ENCODE measurements around the gene NRTN. TPM values are rescaled to one million over a fixed set of nuclear protein-coding genes. Genes with fewer than 3 reads are reported as not detected.
"Not testable (repeated sequence)": the region's sequence is repeated elsewhere in the genome, so short reads cannot be mapped to it uniquely, and the experiment has no call there.

Gene NRTN, protein sequence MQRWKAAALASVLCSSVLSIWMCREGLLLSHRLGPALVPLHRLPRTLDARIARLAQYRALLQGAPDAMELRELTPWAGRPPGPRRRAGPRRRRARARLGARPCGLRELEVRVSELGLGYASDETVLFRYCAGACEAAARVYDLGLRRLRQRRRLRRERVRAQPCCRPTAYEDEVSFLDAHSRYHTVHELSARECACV
- total RNA-seq: 0.13 and 0.51 TPM in 2 replicates

DNA sequence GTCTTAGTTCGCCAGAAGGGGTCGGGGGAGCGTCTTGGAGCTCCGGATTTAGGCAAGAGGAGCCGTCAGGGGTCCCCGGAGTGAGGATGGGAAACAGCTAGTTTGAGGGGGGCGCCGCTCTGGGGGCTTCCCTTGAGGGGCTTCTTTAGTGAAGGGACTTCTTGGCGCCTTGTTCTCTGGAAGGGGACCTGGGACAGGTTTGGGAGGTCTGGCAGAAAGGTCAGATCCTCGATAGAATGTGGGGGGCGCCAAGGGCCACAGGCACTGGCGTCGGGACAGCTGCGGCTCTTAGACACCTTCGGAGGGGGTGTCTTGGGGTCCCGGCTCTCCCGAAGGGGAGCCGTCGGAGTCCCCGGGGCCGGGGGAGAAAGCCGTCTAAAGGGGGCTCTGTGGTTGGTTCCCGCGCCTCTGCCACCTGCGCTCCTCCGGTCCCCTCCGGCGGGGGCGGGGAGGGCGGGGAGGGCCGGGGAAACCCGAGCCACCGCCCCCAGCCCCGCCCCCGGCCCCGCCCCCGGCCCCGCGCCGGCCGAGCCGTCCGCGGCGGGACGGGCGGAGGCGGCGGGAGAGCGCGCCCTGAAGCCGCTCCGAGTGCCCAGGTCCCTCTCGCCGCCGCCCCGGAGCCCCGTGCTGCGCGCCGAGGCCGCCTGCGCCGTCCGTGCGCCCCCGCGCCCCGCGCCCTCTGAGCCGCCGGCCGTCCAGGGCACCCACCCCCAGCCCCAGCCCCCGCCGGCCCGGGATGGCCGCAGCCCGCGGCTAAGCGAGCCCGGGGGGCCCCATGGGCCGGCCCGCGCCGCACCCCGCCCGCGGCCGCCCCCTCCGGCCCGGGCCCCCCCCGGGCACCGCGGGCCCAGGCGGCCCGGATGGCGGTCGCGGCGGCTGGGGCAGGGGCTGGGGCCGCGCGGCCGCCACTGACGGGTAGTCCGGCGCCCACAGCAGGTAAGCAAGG is at the start of gene NRTN:
Gene NRTN (plus strand): TSS at position 552 of the 946 bp plus-strand sequence. CDS start 19,099 bp downstream, outside the sequence.
- DNase-seq (ENCODE audit: low read depth in 2 of 2): no peak

GRCh38 chr19:5762608-5763217 is 42.2 kb upstream of the NRTN start:
- no peak for DNase-seq (ENCODE audit: low read depth in 2 of 2)

DNA sequence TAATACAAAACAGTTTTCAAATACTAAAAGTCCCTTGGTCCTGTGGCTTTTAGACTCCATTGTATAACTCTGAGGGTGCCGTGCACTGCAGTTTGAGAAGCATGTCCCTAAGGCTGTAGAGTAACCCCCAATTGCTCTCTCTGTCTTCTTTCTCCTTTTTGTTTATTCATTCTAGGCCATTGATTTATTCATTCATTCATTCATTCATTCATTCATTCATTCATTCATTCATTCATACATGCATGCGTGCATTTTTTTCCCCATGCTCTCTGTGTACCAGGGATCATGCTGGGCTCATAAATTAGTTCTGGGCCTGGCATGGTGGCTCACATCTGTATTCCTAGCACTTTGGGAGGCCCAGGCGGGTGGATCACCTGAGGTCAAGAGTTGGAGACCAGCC is 39.6 kb upstream of the NRTN start:
- no peak for DNase-seq (ENCODE audit: low read depth in 2 of 2)

DNA sequence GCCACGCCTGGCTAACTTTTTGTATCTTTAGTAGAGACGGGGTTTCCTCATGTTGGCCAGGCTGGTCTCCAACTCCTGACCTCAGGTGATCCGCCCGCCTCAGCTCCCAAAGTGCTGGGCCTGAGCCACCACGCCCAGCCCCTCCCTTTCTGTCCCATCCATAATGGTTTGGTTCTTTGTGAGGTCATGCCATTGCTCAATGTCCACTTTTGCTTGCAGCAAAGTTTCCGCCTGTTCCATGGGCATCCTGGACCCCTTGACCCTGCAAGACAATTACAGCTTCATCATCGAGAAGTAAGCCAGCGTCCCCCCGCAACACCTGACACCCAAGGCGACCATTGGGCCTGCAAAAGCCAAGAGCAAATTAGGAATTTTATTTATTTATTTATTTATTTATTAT is 36.9 kb upstream of the NRTN start:
- DNase-seq (ENCODE audit: low read depth in 2 of 2): no peak

GRCh38 chr19:5772416-5772815 is 32.5 kb upstream of the NRTN start:
- no peak for DNase-seq (ENCODE audit: low read depth in 2 of 2)

DNA sequence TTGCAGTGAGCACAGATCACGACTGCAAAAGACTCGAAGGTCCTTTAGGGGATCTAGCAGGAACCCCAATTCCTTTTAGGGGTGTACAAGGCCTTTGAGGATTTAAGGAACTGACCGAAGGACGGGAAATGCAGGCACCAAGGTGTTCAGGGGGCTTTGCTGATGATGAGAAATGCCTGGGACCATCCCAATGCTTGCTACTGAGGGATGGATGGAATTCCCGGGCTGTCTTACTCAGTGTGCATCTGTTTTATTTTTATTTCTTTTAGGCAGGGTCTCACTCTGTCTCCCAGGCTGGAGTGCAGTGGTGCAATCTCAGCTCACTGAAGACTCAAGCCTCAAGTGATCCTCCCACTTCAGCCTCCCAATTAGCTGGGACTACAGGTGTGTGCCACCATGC is 31.6 kb upstream of the NRTN start:
- DNase-seq (ENCODE audit: low read depth in 2 of 2): no peak

DNA sequence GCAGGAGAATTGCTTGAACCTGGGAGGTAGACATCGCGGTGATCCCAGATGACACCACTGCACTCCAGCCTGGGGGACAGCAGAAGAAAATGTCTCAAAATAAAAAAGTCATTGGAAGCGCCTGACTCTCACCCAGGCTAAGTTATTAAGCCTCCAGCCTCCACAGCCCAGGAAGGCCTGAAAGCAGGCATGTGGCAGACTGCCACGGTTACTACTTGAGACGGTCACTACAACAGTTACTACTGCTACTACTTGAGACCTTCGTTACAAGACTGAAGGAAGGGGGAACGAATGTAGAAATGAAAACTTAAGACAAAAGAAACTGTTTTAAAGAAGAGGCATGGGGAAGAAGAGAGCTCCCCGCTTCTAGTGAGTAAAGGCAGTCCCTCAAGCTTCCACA is 29.9 kb upstream of the NRTN start:
- no peak for DNase-seq (ENCODE audit: low read depth in 2 of 2)

- no peak for DNase-seq (ENCODE audit: low read depth in 2 of 2)
Observed at GRCh38 chr19:5775668-5776309, 29.1 kb upstream of the NRTN start.

DNA sequence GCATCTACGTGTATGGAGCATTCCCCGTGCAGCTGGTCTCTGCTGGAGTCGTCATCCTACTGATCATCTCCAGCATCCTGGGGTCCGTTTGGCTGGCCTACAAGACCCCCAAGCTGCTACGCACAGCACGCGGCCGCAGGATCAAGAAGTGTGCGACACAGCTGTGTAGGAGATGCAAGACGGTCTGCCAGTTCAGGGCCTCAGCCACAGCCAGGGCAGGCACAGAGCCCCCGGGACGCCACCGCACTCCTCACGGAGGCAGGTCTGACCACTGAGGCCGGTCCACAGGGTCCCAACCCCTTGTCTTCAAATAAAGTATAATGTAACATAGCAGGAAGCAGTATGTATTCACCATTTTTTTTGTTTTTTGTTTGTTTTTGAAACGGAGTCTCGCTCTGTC is 26.5 kb upstream of the NRTN start:
- no peak for DNase-seq (ENCODE audit: low read depth in 2 of 2)

- not testable (repeated sequence) for DNase-seq (ENCODE audit: low read depth in 2 of 2)
Observed at GRCh38 chr19:5780916-5781315, 24.0 kb upstream of the NRTN start.

DNA sequence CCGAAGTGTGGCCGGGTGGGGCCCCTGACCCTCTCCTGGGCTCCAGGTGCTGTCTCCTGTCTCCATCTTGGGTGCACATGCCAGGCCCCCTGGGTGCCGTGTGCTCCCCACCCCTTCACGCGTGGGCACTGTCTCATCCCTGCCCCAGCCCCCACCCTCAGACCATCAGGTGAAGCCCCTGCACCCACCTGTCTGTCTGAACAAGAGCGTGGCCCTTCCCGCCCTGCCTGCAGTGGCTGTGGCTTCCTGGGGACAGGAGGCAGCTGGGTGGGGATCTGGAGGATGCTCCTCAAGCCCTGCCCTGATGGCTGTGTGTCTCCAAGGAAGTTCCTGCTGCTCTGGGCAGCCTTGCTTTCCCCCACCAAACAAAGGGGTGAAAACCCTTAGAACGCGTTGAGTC is 22.5 kb upstream of the NRTN start:
- no peak for DNase-seq (ENCODE audit: low read depth in 2 of 2)

- DNase-seq (ENCODE audit: low read depth in 2 of 2): no peak
Observed at GRCh38 chr19:5782945-5783919, 21.6 kb upstream of the NRTN start.

DNA sequence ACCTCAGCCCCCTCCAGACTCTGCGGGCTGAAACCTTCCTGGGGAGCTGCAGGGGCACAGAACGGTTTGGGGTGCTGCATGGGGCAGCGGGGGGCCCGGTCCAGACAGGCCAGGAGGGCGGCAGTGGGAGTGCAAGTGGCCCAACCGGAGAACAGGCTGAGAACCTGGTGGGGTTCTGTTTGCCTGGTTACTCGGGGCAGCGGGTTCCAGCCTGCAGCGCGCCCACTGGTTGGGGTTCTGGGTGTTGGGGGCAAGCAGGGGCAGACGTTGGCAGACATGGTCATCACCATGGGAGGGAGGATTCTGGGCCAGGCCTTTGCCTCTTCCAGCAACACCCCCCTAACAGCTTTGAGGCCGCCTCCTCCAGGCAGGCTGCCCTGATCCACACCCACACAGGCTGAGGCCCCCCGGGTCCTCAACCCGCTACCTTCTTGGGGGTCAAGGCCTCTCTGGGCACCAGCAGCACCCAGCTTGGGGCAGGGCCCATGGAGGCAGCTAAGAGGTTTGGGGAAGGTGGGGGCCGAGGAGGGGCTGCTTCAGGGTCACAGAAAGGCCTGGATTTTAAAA is 20.2 kb upstream of the NRTN start, which contains the start of gene PRR22:
Gene PRR22 (minus strand): TSS at position 166 of the 567 bp plus-strand sequence. CDS start 86 bp downstream, at position 80.
- DNase-seq (ENCODE audit: low read depth in 2 of 2): no peak

DNA sequence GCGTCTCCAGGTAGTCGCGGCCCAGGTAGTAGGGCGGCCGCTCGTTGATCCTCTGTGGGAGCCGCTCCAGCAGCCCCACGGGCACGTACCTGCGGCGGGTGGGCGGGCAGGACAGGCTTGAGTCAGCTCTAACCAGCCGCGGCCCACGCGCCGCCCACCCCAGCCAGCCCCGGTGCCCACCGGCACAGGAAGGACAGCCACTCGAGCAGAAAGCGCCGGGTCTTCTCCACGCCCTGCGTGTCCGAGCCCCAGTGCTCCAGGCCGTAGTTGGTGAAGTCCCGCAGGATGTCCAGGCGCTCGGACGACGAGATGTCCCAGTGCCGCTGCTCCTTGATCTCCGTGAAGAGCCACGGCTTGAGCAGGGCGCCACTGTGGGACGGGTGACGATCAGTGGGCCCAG is 19.4 kb upstream of the NRTN start:
- no peak for DNase-seq (ENCODE audit: low read depth in 2 of 2)

GRCh38 chr19:5786593-5787408 is 18.1 kb upstream of the NRTN start:
- no peak for DNase-seq (ENCODE audit: low read depth in 2 of 2)

GRCh38 chr19:5787409-5788182 is 17.3 kb upstream of the NRTN start:
- no peak for DNase-seq (ENCODE audit: low read depth in 2 of 2)

- no peak for DNase-seq (ENCODE audit: low read depth in 2 of 2)
Observed at GRCh38 chr19:5788422-5788821, 16.4 kb upstream of the NRTN start.

- DNase-seq (ENCODE audit: low read depth in 2 of 2): no peak
Observed at GRCh38 chr19:5789351-5789761, 15.5 kb upstream of the NRTN start.

Measured in dermis microvascular lymphatic vessel endothelial cell (primary cell).